MCF 10A (cell line): Measurements from ENCODE around the gene PPP1R16B. TPM values are rescaled to one million over a fixed set of nuclear protein-coding genes. Genes with fewer than 3 reads are reported as not detected.
A peak's percentile ranks its signal among the peaks of the same experiment; 100 is the strongest.

Source experiments
- BruUV-seq: library from RNA; stranded (reverse); fragments of 400-500 nt; replicated peaks from 2 replicates; lab custom pipeline; 2021; lab: Mats Ljungman, UMichigan
- CTCF ChIA-PET: fragments of 300-600 bp; sonication (Branson Sonifier 250); formaldehyde crosslinking; extraction: SDS; loops from one replicate; lab custom pipeline; 2021; ENCODE audit warnings: antibody characterized with exemption, inconsistent platforms; lab: Yijun Ruan, JAX
- POLR2A ChIA-PET: fragments of 300-600, 350-650 bp; sonication (Branson Sonifier 250); formaldehyde crosslinking; extraction: SDS; loops from one replicate; lab custom pipeline; 2020; ENCODE audit warnings: antibody characterized with exemption, inconsistent platforms; lab: Yijun Ruan, JAX
- DNase-seq: peaks from one replicate; pipeline ENCODE4 v3.0.0-alpha.2; 2018; ENCODE audit not compliant: unreplicated experiment
- H3K27ac Mint-ChIP-seq: one replicate; pipeline ENCODE4 v1.8.0; 2022; ENCODE audit warnings: mild to moderate bottlenecking, low read depth, mixed read lengths; ENCODE audit not compliant: unreplicated experiment
- H3K27me3 Mint-ChIP-seq: one replicate; pipeline ENCODE4 v1.8.0; 2022; ENCODE audit warnings: mixed read lengths; ENCODE audit not compliant: insufficient read depth, unreplicated experiment
- H3K36me3 Mint-ChIP-seq: one replicate; pipeline ENCODE4 v1.8.0; 2022; ENCODE audit warnings: mild to moderate bottlenecking, moderate library complexity, mixed read lengths; ENCODE audit not compliant: insufficient read depth, unreplicated experiment
- H3K4me1 Mint-ChIP-seq: one replicate; pipeline ENCODE4 v1.8.0; 2022; ENCODE audit warnings: mixed read lengths; ENCODE audit not compliant: insufficient read depth, unreplicated experiment
- H3K4me3 Mint-ChIP-seq: one replicate; pipeline ENCODE4 v1.8.0; 2022; ENCODE audit warnings: mild to moderate bottlenecking, moderate library complexity, mixed read lengths; ENCODE audit not compliant: unreplicated experiment
- H3K9me3 Mint-ChIP-seq: one replicate; pipeline ENCODE4 v1.8.0; 2022; ENCODE audit warnings: mixed read lengths; ENCODE audit not compliant: unreplicated experiment
- CTCF ChIP-seq: fragments of 200-600 bp; IDR thresholded peaks from one replicate; pipeline ENCODE4 v1.8.0; 2022; ENCODE audit warnings: antibody characterized with exemption, mild to moderate bottlenecking; ENCODE audit not compliant: unreplicated experiment
- intact Hi-C: fragments of 100-400 bp; cut with micrococcal nuclease; formaldehyde crosslinking; loops from 2 replicates; pipeline ENCODE4 v1.14.1; 2022
- total RNA-seq: library from RNA; stranded (reverse); gene quantifications from 2 replicates; pipeline ENCODE4 v1.2.3, GENCODE V29; 2022

Gene PPP1R16B
- total RNA-seq, 1 experiment from 2014 or later = not detected

- intact Hi-C loops = no loop called here
- DNase-seq = no peak
- Mint-ChIP-seq H3K4me3 (no peak overlapping the region), H3K4me1 (peaks cover 14% of the 10 kb centered on the region), H3K27ac (no peak overlapping the region), H3K36me3 (no peaks in the 10 kb centered on the region), H3K27me3 (no peaks in the 10 kb centered on the region), H3K9me3 (no peaks in the 10 kb centered on the region)
- TF ChIP-seq CTCF = no peak
- ChIA-PET CTCF (interaction anchor here (0.7 to 0.9 kb wide), 2 partner anchors 10 to 37 kb away, joined by 3 read pairs; no protein-coding TSS in a partner anchor), POLR2A (interaction anchor here (0.9 to 1.0 kb wide), 2 partner anchors 9 to 29 kb away, joined by 3 to 6 read pairs; no protein-coding TSS in a partner anchor)
- no TSS peak for BruUV-seq
Observed at GRCh38 chr20:38825571-38825900, 20.0 kb downstream of the PPP1R16B start.

GRCh38 chr20:38825901-38826625 is 20.6 kb downstream of the PPP1R16B start:
- BruUV-seq = no TSS peak
- Mint-ChIP-seq H3K4me1 (peaks cover 14% of the 10 kb centered on the region), H3K27me3 (no peaks in the 10 kb centered on the region), H3K4me3 (no peak overlapping the region), H3K27ac (no peak overlapping the region), H3K36me3 (no peaks in the 10 kb centered on the region), H3K9me3 (no peaks in the 10 kb centered on the region)
- intact Hi-C loops = no loop called here
- ChIA-PET CTCF (interaction anchor here (0.6 to 0.9 kb wide), 4 partner anchors 9 to 37 kb away, joined by 3 to 4 read pairs (median 3); partner anchors contain the start of gene PPP1R16B), POLR2A (interaction anchor here (0.9 to 1.2 kb wide), 3 partner anchors 10 to 50 kb away, joined by 3 to 6 read pairs (median 4); no protein-coding TSS in a partner anchor)
- no peak for TF ChIP-seq CTCF
- DNase-seq = peak; percentile 80

DNA sequence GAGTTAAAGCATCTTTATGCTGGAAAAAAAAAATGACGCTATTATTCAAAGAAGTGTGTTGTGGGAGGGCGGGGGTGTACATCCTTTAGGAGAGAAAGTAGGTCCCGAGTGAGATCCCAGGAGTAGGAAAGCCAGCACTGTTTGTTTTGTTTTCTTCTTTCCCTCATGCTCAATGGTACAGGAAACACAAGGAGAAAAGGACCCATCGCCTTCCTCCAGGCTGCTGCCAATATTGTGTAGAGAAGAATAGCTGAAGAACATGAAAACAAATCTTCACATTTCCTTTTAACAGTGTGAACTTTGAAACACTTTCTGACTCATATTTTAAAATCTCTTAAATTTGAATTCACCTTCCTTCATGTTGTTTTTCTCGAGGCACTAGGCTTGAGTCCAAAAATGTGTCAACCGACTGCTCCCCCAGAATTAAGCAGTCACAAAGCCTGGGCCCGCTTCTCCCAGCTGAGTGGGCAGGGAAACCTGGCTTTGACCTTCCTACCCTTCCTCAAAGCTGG is 22.3 kb downstream of the PPP1R16B start:
- Mint-ChIP-seq H3K4me1 (peaks cover 10% of the 10 kb centered on the region), H3K27me3 (peaks cover 2% of the 10 kb centered on the region), H3K36me3 (no peaks in the 10 kb centered on the region), H3K4me3 (no peak overlapping the region), H3K27ac (peak overlapping the region; percentile 51), H3K9me3 (no peaks in the 10 kb centered on the region)
- no peak for TF ChIP-seq CTCF
- no TSS peak for BruUV-seq
- DNase-seq = peak; percentile 4
- intact Hi-C loops = no loop called here
- ChIA-PET POLR2A (interaction anchor here (0.9 to 1.0 kb wide), 2 partner anchors 12 to 15 kb away, joined by 3 read pairs; no protein-coding TSS in a partner anchor), CTCF (interaction anchor here (0.6 to 1.2 kb wide), 2 partner anchors 33 to 65 kb away, joined by 3 read pairs; no protein-coding TSS in a partner anchor)
